Activated naive CD8-positive, alpha-beta T cell treated with anti-CD3 and anti-CD28 coated beads, Interleukin-2, amount 50 U/mL, for 16 hours (primary cell): ENCODE results near the gene TAF15.

Experiments
- DNase-seq: peaks from one replicate; pipeline ENCODE4 v3.0.0-alpha.2; 2020; ENCODE audit warnings: low read depth, low spot score

TAF15 gene

DNA sequence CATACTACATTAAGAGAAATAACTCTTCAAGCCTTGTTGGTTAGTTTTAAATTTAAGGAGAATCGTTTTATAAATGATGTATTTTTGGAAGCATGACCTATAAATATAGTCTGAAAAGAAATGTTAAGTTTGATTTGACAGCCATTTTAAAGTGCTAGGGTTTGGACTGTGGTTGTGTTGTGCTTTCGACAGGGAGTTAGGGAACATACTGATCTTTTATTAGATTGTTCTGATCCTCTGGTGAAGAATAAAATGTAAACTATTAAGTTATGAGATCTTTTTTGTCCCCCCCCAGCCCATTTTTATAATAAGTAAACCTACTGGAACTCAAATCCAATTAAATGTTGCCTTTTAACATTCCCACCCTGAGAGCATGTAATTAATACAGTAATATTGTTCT lies 12.0 kb downstream of the TAF15 start:
- DNase-seq, result no peak

GRCh38 chr17:35825206-35825605 lies 15.9 kb downstream of the TAF15 start:
- DNase-seq, result no peak

GRCh38 chr17:35841101-35841500 lies 31.8 kb downstream of the TAF15 start:
- DNase-seq, result no peak

DNA sequence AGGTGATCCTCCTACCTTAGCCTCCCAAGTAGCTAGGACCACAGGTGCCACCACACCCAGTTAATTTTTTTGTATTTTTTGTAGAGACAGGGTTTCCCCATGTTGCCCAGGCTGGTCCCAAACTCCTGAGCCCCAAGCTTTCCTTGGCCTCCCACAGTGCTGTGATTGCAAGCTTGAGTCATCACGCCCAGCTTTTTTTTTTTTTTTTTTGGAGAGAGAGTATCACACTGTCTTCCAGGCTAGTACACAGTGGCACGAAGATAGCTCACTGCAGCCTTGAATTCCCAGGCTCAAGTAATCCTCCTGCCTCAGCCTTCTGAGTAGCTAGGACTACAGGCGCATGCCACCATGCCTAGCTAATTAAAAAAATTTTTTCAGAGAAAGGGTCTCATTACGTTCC lies 32.2 kb downstream of the TAF15 start:
- DNase-seq, result no peak

DNA sequence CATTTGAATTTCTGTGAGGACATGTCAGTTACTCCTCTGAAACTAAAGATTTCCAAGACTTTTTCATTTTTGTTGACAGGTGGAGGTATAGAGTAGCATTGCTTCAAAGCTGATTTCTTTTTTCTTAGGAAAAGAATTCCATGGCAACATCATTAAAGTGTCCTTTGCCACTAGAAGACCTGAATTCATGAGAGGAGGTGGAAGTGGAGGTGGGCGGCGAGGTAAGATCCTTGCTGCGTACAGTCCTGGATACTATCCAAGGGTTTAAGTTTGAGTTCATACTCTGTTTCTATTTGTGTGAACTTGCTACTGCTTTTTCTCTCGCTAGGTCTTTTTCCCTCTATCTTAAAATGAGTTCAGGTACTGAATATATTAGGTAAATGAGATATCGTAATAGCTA lies 33.0 kb downstream of the TAF15 start:
- no peak for DNase-seq

GRCh38 chr17:35843698-35844097 lies 34.4 kb downstream of the TAF15 start:
- no peak for DNase-seq

GRCh38 chr17:35844547-35844946 lies 35.3 kb downstream of the TAF15 start:
- no peak for DNase-seq

GRCh38 chr17:35846055-35846809 lies 36.9 kb downstream of the TAF15 start:
- no peak for DNase-seq

DNA sequence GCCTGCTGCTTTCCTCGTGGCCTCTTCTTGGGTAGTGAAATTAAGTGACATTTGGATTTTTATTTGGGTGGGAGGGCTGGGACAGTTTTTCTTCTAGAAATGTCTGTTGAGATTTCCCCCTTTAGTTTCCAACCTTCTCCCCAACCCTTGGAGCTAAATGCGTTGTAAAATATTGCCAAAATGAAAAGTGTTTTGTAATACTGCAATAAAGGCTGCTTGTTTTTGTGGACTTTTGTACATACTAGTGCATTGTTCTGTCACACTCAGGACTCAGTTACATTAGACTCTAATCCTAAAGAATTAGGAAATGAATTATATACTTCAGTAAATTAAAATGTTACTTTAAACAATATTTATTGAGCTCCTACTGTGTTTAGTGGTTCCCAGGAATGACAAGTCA lies 37.7 kb downstream of the TAF15 start:
- DNase-seq, result no peak

DNA sequence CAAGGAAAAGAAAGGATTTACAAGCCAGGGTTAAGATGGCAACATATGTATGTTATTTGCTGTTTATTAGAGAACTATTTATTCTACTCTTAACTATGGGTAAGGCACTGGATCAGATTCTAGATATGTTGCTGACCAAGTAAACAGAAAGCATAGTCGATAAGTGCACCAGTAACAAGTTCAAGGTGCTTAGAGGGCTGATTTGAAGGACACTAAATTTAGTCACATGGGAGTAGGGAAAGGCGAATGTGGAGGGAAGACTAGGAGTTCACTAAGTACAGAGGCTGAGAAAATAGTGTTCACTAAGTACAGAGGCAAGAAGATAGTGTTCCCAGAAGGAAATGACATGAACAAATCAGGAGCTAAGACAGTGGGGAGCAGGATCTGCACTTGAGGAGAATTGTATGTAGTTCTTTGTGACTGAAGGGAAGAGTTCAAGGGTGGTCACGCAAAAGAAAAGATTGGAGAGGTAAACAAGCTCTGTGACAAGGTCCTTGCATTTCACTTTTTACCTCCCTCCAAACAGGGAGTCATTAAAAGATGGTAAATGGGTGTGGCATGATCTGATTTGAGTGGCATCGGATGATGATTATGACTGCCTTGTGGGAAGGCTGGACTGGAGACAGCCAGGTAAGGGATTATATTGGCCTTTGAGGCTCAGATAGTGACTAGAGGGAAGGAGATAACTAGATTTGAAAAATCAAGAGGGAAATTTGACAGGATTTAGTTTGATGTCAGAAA lies 38.5 kb downstream of the TAF15 start:
- no peak for DNase-seq

- peak; percentile 12 for DNase-seq
These were observed 40.4 kb downstream of the TAF15 start for GRCh38 chr17:35849469-35850348.

DNA sequence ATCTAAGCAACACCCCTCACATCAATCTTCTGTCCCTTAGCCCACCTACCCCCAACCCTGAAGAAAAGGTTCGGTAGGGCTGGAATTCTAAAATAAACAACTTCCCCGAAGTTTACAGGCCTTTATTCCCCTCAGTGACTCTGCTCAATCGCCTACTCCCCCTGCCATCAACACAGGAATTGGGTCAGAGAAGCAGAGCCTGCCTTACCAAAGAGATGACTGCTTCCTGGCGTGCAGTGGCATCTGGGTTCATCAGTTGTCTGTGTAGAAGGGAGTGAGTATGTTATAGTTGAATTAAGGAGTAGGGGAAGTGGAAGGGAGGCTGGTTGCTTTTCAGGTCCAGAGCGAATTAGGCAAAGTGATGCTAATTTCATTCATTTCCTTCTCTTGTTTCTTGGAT lies 46.7 kb downstream of the TAF15 start:
- no peak for DNase-seq

DNA sequence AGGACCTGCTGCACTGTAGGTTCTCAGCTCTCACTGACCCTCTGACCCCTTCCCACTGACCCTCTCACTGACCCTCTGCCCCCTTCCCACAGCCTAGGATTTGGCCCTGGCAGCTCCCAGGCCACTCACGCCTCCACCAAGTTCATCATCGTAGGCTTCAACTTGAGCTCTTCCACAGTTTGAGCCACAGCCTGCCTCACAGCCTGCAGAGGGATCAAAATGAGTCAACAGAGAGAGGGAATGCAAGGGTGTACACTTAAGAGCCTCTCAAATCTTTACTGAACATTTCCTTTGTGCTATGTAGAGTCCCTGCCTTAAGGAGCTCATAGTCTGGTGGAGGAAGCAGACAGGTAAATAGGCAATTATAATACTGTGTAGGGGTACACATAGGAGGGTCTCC lies 47.3 kb downstream of the TAF15 start:
- no peak for DNase-seq

GRCh38 chr17:35864853-35865252 lies 55.6 kb downstream of the TAF15 start:
- DNase-seq, result no peak

GRCh38 chr17:35865412-35866340 lies 56.4 kb downstream of the TAF15 start:
- DNase-seq, result no peak

GRCh38 chr17:35866341-35866950 lies 57.2 kb downstream of the TAF15 start:
- no peak for DNase-seq

- no peak for DNase-seq
These were observed 58.3 kb downstream of the TAF15 start for GRCh38 chr17:35867574-35867973.

DNA sequence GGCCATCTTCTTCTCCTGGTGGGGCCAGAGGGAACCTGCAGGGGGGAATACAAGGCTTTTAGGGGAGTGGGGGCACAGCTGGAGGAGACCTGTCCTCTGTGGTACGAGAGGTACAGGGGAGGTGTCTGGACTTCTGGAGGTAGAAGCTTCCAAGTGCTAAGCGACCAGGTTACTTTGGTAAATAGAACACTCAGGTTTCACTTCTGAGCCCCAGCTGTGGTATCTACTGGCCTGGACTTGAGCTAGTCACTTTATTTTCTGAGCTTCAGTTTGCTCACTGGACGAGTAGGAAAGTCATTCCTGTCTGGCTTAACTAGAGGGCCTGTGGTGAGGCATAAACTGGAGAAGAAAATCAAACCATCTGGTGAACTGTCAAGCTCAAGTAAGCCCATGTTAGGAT lies 59.5 kb downstream of the TAF15 start, which contains the start of gene HEATR9:
Gene HEATR9, minus strand, starts transcription at position 155 of the 400 bp plus-strand sequence. Its CDS starts 149 bp downstream, at position 6.
- DNase-seq, result no peak

DNA sequence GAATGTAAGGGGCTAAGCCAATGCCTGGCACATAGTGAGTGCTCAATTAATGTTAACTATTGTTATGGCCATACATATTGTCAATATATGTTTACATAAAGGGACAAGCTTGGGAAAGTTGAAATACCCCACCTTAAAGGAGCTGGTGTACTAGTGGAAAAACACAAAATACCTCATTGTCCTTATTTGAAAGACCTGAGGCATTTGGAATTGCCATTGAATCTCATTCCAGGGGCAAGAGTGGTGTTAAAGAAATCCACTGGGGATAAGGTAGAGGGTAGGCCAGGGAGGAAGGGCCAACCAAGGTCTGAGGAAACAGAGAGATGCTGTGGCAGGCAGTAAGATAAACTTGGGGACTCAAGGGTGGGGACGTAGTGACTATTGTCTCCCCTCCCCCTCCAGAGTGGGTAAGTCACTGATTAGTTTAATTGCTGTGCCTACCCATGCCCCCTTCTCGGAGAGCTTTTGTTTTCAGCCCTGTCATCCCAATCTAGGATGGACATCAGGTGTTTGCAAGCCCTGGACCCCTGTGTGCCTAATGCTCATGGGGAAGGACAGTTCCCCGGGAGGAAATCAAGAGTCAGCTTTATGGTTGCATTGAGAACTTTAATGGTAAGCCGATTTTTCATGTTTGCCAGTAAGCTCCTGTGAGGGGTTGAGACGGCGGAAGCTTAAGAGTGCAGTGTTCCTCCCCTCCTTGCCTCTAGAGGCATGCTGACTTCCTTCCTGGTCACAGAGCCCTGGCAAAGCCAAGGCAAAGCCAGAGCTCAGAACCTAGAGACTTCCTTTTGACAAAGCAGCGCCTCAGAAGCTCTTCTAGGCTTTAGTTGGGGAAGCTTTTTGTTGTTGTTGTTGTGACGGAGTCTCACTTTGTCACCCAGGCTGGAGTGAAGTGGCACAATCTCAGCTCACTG lies 61.9 kb downstream of the TAF15 start:
- DNase-seq, result no peak
